Astrocyte (in vitro differentiated cells and primary cell): ENCODE results near the gene KCNC4.

Source experiments
- CTCF ChIP-seq: IDR thresholded peaks from 2 replicates; pipeline ENCODE4 v1.5.1; 2011; ENCODE audit warnings: low read depth, mild to moderate bottlenecking, inconsistent platforms, low read length, moderate library complexity; ENCODE audit not compliant: insufficient read depth
- EZH2 ChIP-seq: IDR thresholded peaks from 2 replicates; pipeline ENCODE4 v1.6.1; 2012; ENCODE audit warnings: mild to moderate bottlenecking, low read length, inconsistent platforms; ENCODE audit not compliant: insufficient read depth

GRCh38 chr1:110200190-110200589 is 9.9 kb upstream of the KCNC4 start:
- no peak for TF ChIP-seq CTCF
- no peak for TF ChIP-seq EZH2
